SK-N-MC (cell line): Measurements from ENCODE around the gene AP2B1.

ENCODE experiments used
- EZH2 ChIP-seq: fragments of 200-600 bp; sonication (generic); IDR thresholded peaks from one replicate; pipeline ENCODE4 v1.6.1; 2017; ENCODE audit warnings: antibody characterized with exemption
- POLR2AphosphoS5 ChIP-seq: IDR thresholded peaks from 2 replicates; pipeline ENCODE4 v1.6.1; 2012; ENCODE audit warnings: mild to moderate bottlenecking, low read depth, low read length, borderline replicate concordance

GRCh38 chr17:35614810-35615209 is 27.7 kb downstream of the AP2B1 start:
- TF ChIP-seq EZH2 (no peak), POLR2AphosphoS5 (no peak)
